Right atrium auricular region (tissue), 2 donors: Measurements from ENCODE around the gene GARNL3. TPM values are rescaled to one million over a fixed set of nuclear protein-coding genes. Genes with fewer than 3 reads are reported as not detected.

Experiments
- DNase-seq: peaks from one replicate; pipeline ENCODE4 v3.0.0-alpha.2; 2019; ENCODE audit warnings: low spot score
- H3K27ac ChIP-seq, 2 donors: fragments of 200-600 bp; sonication (generic); 1 replicate in 1 of 2; 2 replicates in 1 of 2; pipeline ENCODE4 v1.5.1; 2016 to 2019
- H3K27me3 ChIP-seq, 2 donors: fragments of 200-600 bp; sonication (generic); one replicate each; pipeline versions ENCODE4 v1.5.1 to v1.6.0; 2017 to 2019
- H3K36me3 ChIP-seq: fragments of 200-600 bp; sonication (generic); one replicate; pipeline ENCODE4 v1.5.1; 2016
- H3K4me1 ChIP-seq, 2 donors: fragments of 200-600 bp; sonication (generic); one replicate each; pipeline versions ENCODE4 v1.5.1 to v1.6.0; 2017 to 2019
- H3K4me3 ChIP-seq, 2 donors: fragments of 200-600 bp; sonication (generic); 1 replicate in 1 of 2; 2 replicates in 1 of 2; pipeline ENCODE4 v1.5.1; 2017 to 2019; ENCODE audit warnings: mild to moderate bottlenecking in 1 of 2, moderate library complexity in 1 of 2
- H3K9me3 ChIP-seq, 2 donors: fragments of 200-600 bp; sonication (generic); one replicate each; pipeline ENCODE4 v1.5.1; 2019
- CTCF ChIP-seq, 2 donors: fragments of 200-600 bp; sonication (generic); IDR thresholded peaks; one replicate each; pipeline ENCODE4 v1.5.1; 2019; ENCODE audit warnings: antibody characterized with exemption in 2 of 2
- total RNA-seq, 2 donors: library from RNA; depleted of rRNA; stranded (reverse); fragments of >200 nt; gene quantifications; one replicate each; pipeline ENCODE4 v1.1.0, GENCODE V29; 2016

GARNL3 gene
- total RNA-seq, 2 donors from 2014 or later: 8.9 to 17.7 TPM

GRCh38 chr9:127418037-127418471 lies 153.5 kb downstream of the GARNL3 start:
- DNase-seq: no peak
- H3K4me3 ChIP-seq: no peak overlapping the region
- no peaks in the 10 kb centered on the region for H3K9me3 ChIP-seq
- peak in 1 of 2 donors; percentile 32 for TF ChIP-seq CTCF (IDR thresholded peaks at IDR 0.05)
- H3K4me1 ChIP-seq: peaks cover 0 to 11% of the 10 kb centered on the region in 2 donors
- no peaks in the 10 kb centered on the region for H3K36me3 ChIP-seq
- no peaks in the 10 kb centered on the region for H3K27me3 ChIP-seq
- H3K27ac ChIP-seq: no peak overlapping the region

GRCh38 chr9:127419348-127419747 lies 154.8 kb downstream of the GARNL3 start:
- H3K27me3 ChIP-seq: no peaks in the 10 kb centered on the region
- H3K4me1 ChIP-seq: peaks cover 0 to 17% of the 10 kb centered on the region in 2 donors
- no peak for DNase-seq
- no peaks in the 10 kb centered on the region for H3K9me3 ChIP-seq
- H3K36me3 ChIP-seq: no peaks in the 10 kb centered on the region
- no peak overlapping the region for H3K4me3 ChIP-seq
- H3K27ac ChIP-seq: no peak overlapping the region
- TF ChIP-seq CTCF (IDR thresholded peaks at IDR 0.05): no peak

- Histone ChIP-seq H3K4me3 (no peak overlapping the region), H3K4me1 (peaks cover 0 to 31% of the 10 kb centered on the region in 2 donors), H3K27ac (no peak overlapping the region), H3K36me3 (no peaks in the 10 kb centered on the region), H3K27me3 (no peaks in the 10 kb centered on the region), H3K9me3 (no peaks in the 10 kb centered on the region)
- DNase-seq: no peak
- no peak for TF ChIP-seq CTCF (IDR thresholded peaks at IDR 0.05)
Measured at GRCh38 chr9:127421057-127421456, 156.5 kb downstream of the GARNL3 start.

GRCh38 chr9:127422133-127422782 lies 157.7 kb downstream of the GARNL3 start:
- TF ChIP-seq CTCF (IDR thresholded peaks at IDR 0.05): no peak
- no peak for DNase-seq
- Histone ChIP-seq H3K4me1 (peaks cover 0 to 32% of the 10 kb centered on the region in 2 donors), H3K27ac (no peak overlapping the region), H3K4me3 (no peak overlapping the region), H3K36me3 (no peaks in the 10 kb centered on the region), H3K27me3 (no peaks in the 10 kb centered on the region), H3K9me3 (no peaks in the 10 kb centered on the region)

- Histone ChIP-seq H3K9me3 (no peaks in the 10 kb centered on the region), H3K4me3 (peak overlapping the region; percentile 73 to 89), H3K36me3 (no peaks in the 10 kb centered on the region), H3K27ac (no peak overlapping the region), H3K27me3 (no peaks in the 10 kb centered on the region), H3K4me1 (peaks cover 0 to 32% of the 10 kb centered on the region in 2 donors)
- no peak for TF ChIP-seq CTCF (IDR thresholded peaks at IDR 0.05)
- no peak for DNase-seq
Measured at GRCh38 chr9:127422787-127423186, 158.2 kb downstream of the GARNL3 start.

- Histone ChIP-seq H3K4me3 (peak overlapping the region; percentile 73 to 89), H3K27ac (peak overlapping the region; percentile 86 to 88), H3K9me3 (no peaks in the 10 kb centered on the region), H3K27me3 (no peaks in the 10 kb centered on the region), H3K4me1 (peaks cover 0 to 32% of the 10 kb centered on the region in 2 donors), H3K36me3 (peaks cover under 1% of the 10 kb centered on the region)
- DNase-seq: no peak
- no peak for TF ChIP-seq CTCF (IDR thresholded peaks at IDR 0.05)
Measured at GRCh38 chr9:127423476-127423933, 158.9 kb downstream of the GARNL3 start.
